Activated CD4-positive, alpha-beta T cell treated with anti-CD3 and anti-CD28 coated beads, Interleukin-2, amount 50 U/mL, for 16 hours (primary cell): ENCODE measurements around the gene TREML2.

ENCODE experiments used
- DNase-seq: peaks from one replicate; pipeline ENCODE4 v3.0.0-alpha.2; 2020

The TREML2 gene

GRCh38 chr6:41174610-41175009 lies 26.3 kb downstream of the TREML2 start:
- DNase-seq: no peak

DNA sequence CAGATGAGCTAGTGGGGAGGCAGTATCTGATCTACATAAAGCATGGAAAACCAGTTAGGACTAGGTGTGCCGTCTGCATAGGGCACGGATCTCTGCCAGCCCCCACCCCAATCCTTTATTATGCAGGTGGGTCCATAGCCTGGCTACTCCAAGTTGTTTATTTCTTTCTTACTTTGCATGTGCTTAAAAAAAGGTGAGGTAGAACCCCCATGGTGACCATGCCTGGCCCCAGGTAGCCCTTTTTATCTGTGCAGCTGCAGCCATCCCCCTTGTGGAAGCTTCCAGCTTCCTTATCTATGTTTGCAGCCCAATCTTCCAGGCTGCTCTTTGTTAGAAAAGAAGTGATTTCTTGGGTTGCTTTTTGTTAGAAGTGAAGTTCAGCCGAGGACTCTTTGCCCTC lies 29.0 kb downstream of the TREML2 start:
- no peak for DNase-seq

DNA sequence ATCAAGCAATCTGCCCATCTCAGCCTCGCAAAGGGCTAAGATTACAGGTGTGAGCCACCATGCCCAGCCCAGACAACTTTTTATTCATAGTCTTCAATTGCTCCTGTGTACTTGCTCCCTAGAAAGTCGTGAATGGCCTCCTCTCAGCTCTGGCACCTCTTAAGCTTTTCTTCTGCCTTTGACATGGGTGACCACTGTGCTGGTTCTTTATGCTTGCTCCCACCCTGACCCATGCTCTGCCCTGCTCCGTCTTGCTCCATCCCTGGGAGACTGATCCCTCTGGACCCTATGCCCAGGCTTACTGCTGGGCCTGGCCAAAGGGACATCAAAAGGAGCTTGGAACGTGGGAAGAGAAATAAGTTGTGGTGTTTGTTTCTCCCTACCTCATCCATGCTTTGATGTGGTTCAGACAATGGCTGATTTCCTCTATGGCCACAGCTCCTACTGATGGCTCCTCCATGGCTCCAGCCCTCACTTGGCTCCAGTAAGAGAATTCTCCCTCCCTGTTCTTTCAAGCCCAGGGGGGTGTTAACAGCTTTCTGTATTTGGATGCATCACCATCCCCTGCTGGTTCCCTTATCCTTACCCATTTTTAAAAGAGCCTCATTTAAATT lies 30.3 kb downstream of the TREML2 start:
- no peak for DNase-seq

DNA sequence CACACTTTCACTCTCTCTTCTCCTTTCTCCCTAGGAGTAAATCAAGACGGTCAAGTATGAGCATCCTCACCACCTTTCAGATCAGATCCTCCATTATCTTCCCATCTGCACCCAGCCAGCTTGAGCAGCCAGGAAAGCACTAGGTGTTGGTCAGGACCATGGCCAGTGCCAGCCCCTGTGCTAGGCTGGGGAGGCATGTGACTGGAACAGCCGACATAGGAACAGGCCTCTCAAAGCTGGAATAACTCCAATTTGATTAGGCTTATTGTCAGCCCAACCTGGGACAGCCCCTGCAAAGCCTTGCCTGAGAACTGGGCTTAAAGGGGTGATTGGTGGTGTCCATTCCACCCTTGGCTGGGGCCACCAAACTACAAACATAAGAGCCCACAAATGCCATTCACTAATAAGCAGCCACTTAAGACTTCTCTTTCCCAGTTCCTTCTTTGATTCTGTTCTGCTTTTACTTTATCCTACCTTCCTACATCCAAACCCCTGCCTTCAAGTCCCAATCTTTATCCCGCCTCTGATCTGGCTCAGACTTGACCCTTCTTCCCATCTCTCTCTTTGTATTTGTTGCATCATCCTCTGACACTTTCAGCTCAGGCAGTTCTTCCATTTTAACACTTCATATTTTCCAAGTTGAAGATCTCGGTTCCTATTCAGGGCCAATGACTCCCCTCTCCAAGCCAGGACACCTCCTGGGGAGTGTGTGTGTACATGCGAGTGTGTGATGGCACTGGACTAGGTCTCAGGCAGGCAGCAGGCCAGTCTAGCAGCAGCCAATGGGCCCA lies 33.6 kb downstream of the TREML2 start:
- no peak for DNase-seq

DNA sequence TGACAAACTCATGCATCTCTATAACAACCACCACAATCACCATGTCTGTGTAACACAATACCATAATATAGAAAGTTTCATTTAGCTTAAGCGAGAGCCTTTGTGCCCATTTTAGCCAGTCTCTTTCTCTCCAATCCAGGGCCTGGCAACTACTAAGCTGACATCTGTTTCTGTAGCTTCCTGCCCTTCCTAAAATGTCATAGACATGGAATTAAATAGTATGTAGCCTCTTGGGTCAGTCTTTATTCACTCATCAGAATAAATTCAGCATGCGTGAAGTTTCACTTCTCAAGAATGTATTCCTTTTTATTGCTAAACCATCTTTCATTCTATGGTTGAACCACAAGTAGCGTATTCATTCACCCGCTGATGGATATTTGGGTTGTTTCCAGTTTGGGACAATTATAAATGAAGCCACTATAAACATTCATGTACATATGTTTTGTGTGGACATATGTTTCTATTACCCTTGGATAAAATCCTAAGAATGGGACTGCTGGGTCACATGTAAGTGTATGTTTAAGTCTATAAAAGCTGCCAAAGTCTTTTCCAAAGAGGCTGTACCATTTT lies 36.3 kb downstream of the TREML2 start:
- no peak for DNase-seq

DNA sequence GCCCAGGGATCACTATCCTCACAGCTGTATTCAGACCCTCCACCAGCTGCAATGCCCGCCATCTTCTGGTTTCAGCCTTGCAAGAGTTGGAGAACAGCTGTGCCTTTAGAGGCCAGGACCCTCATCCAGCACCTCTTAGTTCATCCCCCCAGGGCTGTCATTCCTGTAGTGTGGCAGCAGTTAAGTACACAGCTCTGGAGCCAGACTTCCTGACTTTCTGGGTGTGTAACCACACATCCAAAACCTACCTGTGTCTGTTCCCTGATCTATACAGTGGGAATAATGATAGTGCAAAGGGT lies 37.6 kb downstream of the TREML2 start:
- DNase-seq: no peak

DNA sequence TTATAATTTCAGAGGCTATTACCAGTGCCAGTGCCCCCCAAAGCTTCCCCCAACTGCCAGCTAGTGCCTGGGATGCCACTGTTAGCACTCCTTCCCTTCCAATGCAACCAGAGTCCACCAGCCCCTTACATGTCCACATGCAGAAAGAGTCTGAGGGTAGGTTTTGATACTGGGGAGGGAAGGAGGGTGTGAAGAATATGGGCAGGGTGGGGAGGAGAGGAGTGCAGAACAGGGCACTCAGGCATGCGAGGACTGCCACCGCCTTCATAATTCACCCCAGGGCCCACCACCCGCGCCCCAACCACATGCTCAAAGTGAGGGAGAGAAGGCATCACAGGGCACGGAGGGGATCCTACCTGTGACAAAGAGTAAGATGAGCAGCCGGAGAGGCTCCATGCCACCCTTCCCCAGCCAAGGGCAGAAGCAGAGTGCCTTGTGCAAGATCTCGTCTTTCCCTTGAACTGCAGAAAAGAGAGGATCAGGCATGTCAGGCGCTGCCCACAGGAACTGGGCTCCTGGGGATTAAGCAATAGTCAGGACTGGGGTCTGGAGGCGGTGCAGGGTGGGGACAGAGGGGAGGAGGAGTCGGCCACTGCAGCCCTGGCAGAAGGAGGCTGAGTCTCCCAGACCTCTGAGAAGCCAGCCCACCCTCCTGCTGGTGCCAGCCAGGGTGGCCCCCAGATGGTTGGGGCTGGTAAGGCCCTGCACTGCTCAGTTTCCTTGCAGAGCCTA lies 38.1 kb downstream of the TREML2 start, which contains the start of gene TREM2:
TREM2 (minus strand) TSS at position 430 of the 732 bp plus-strand sequence; CDS start at position 396, 34 bp downstream.
- no peak for DNase-seq

DNA sequence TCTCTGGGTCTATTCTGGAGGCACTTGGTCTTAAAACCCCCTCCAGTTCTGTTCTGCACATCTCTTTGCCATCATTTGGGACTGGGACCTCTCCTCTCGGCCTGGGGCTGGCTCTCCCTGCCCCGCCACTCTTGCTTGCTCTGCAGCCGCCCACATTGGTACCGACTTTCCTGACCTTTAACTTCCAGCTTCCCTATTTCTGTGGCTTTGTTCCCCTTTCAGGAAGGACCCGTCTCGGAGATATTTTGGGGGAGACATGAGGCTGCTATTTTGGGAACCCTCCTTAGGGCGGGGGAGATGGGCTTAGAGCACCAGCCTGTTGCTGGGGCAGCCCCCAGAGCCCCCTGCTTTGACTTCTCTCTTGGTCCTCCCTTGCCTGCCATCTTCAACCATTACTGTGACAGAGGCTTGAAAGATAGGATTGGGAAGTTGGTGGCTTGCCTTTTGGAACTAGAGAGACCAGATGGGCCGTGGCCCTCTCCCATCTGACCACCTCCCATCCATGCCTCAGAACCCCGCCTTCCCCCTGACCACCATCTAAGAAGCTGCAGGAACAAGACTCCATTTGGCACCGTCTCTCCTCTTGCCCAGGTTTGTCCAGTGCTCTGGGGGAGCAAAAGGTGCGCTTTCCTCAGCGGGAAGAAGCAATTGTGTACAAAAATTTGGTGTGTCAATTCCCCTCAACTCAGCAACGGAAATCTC lies 38.9 kb downstream of the TREML2 start:
- no peak for DNase-seq

GRCh38 chr6:41161380-41161779 lies 39.6 kb downstream of the TREML2 start:
- DNase-seq: no peak

- no peak for DNase-seq
These were observed 40.0 kb downstream of the TREML2 start for GRCh38 chr6:41160933-41161332.

DNA sequence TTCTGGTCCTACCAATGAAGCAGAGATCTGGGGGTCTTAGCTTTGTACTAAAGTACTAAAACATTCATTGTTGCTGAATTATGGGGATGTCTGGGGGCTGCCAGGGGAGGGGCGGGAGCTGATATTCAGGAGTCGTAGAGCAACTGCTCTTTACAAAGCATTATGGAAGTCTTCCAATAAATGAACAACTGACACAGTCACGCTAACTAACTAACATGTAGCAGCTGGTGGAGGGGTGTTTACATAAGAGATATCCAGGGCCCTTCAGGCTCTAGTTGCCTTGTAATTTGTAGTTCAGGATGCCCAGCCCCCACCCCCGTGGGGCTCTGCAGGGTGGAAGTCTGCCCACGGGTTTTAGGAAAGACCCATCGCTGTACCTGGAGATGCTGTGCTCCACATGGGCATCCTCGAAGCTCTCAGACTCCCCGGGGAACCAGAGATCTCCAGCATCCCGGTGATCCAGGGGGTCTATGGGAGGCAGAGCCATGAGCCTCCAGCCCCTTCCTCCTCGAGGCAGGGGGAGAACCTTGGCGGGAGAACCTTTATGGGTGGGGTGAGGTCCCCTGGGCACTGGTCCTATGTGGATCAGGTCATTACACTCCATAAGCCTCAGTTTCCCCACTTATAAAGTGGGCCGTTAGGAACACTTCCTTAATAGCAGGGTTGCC lies 41.4 kb downstream of the TREML2 start:
- DNase-seq: no peak

GRCh38 chr6:41157323-41157722 lies 43.6 kb downstream of the TREML2 start:
- DNase-seq: no peak

GRCh38 chr6:41156771-41157170 lies 44.2 kb downstream of the TREML2 start:
- DNase-seq: no peak

GRCh38 chr6:41156001-41156400 lies 44.9 kb downstream of the TREML2 start:
- DNase-seq: no peak

DNA sequence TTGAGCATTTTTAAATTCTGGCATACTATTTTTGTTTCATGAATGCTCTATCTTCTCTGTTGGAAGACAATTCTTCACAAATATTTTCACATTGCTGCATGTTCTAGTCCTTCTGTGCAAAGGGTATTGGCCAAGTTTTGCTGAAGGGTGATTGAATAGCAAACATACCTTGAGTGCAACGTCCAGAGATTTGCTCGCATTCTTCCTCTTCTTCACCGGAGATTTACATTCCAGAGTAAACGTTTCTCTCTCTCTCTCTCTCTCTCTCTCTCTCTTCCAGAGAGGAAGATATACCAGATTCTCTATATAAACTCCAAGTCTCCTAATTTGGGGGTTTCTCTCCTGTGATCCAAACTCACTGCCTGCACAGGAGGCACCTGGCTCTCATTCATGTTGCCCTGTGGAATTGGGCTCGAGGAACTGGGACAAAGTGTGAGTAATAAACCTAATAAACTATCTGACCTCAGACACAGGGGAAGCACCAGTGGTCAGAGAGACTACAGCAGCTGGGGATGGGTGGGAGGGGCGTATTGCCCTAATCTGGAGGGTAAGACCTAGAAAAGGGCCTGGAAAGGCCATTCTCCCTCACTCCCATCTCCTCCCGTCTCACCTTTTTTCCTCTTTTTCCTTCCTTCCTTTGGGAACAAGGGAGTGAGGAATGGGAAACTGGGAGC lies 45.7 kb downstream of the TREML2 start:
- no peak for DNase-seq

- no peak for DNase-seq
These were observed 46.8 kb downstream of the TREML2 start, which contains the start of gene TREML1 for GRCh38 chr6:41153992-41154625. TSS of gene TREML1 (minus strand) at chr6:41154347. CDS start at chr6:41154288, 59 bp downstream.

DNA sequence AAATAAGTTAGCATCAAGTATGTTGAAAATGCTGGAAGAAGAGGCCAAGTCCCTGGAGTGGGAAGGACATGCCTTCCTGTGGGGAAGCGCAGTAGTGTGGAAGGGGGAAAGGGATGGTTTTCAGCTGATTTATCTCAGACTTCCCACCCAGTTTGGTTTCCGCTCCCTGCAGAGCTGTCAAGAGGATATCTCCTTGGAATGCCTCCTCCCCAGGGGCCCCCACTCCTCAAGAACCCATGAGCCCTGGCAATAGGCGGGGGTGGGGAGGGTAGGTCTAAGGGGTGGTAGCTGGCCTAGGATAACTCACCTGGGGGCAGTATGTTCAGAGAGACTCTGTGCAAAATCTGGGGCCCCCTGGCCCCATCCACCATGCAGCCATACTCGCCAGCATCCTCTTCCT lies 47.5 kb downstream of the TREML2 start:
- DNase-seq: no peak

DNA sequence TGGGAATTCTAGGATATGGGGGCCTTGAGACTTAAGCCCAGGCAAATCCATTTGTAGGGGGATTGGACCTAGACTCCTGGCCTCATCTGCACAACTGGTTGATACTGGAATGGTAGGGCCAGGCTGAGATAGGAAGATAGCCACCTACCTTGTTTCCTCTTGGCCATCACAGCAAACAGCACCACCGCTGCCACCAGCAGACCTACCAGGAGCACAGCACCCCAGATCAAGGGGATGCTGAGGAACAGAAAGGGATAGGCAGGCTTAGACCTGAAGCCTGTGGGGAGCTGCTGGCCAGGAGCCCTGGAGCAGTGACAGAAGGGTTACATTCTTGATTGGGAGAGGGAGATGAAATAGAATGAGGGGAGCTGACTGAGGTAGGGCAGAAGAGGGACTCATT lies 50.3 kb downstream of the TREML2 start:
- DNase-seq: no peak

DNA sequence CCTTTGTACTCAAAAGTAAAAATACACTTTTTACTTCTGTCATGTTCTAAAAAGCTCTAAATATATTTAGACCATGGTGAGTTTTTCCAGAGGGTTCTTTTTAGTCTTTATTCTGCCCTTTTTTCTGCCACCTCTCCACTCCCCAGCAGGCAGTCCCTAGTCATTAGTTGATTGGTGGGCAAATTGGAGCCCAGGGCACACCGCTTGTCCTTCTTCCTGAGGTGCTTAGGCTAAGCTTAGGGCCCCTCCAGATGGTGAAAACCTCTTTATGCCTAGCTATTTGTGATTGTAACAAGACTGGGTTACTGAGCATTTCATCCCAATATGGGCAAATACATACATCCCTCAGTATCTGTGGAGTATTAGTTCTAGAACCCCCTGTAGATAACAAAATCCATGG lies 53.0 kb downstream of the TREML2 start:
- DNase-seq: no peak
